Trophoblast cell (in vitro differentiated cells and primary cell): ENCODE results near the gene PDXP.
A peak's percentile ranks its signal among the peaks of the same experiment; 100 is the strongest.

Experiments
- DNase-seq, 2 donors: peaks; one replicate each; pipeline ENCODE4 v3.0.0-alpha.2; 2016
- H2AFZ ChIP-seq: 2 replicates; pipeline ENCODE4 v1.6.1; 2013; ENCODE audit warnings: low read length, moderate library complexity, mild to moderate bottlenecking; ENCODE audit not compliant: insufficient read depth, poor library complexity
- H2AK5ac ChIP-seq: 2 replicates; pipeline ENCODE4 v1.6.1; 2013; ENCODE audit warnings: mild to moderate bottlenecking, low read length
- H2BK120ac ChIP-seq: 2 replicates; pipeline ENCODE4 v1.6.1; 2013; ENCODE audit warnings: low read length, mild to moderate bottlenecking, moderate library complexity; ENCODE audit not compliant: insufficient read depth, poor library complexity
- H2BK12ac ChIP-seq: 2 replicates; pipeline ENCODE4 v1.6.1; 2013; ENCODE audit warnings: mild to moderate bottlenecking, low read length, moderate library complexity
- H2BK5ac ChIP-seq: 2 replicates; pipeline ENCODE4 v1.6.1; 2013; ENCODE audit warnings: low read length, low read depth, moderate library complexity, mild to moderate bottlenecking; ENCODE audit not compliant: poor library complexity
- H3K14ac ChIP-seq: 2 replicates; pipeline ENCODE4 v1.6.1; 2013; ENCODE audit warnings: mild to moderate bottlenecking, low read length
- H3K18ac ChIP-seq: 2 replicates; pipeline ENCODE4 v1.6.1; 2013; ENCODE audit warnings: mild to moderate bottlenecking, low read length
- H3K23ac ChIP-seq: 2 replicates; pipeline ENCODE4 v1.6.1; 2013; ENCODE audit warnings: low read length
- H3K27ac ChIP-seq: 2 replicates; pipeline ENCODE4 v1.5.1; 2013; ENCODE audit warnings: low read depth, mild to moderate bottlenecking, inconsistent platforms, low read length, moderate library complexity
- H3K27me3 ChIP-seq: 2 replicates; pipeline ENCODE4 v1.6.1; 2013; ENCODE audit warnings: inconsistent platforms, mild to moderate bottlenecking, low read length, moderate library complexity; ENCODE audit not compliant: insufficient read depth
- H3K36me3 ChIP-seq, 2 experiments: 1 replicate in 1 of 2; 2 replicates in 1 of 2; pipeline ENCODE4 v1.6.1; 2013; ENCODE audit warnings: low read length in 2 of 2, mild to moderate bottlenecking in 2 of 2, moderate library complexity in 1 of 2; ENCODE audit not compliant: insufficient read depth in 2 of 2, control insufficient read depth in 1 of 2
- H3K4ac ChIP-seq: 2 replicates; pipeline ENCODE4 v1.6.1; 2013; ENCODE audit warnings: low read depth, mild to moderate bottlenecking, low read length, moderate library complexity
- H3K4me1 ChIP-seq, 2 experiments: 1 replicate in 1 of 2; 2 replicates in 1 of 2; pipeline ENCODE4 v1.6.1; 2013; ENCODE audit warnings: low read length in 2 of 2, mild to moderate bottlenecking in 2 of 2, moderate library complexity in 1 of 2; ENCODE audit not compliant: insufficient read depth in 2 of 2, control insufficient read depth in 1 of 2
- H3K4me2 ChIP-seq: 2 replicates; pipeline ENCODE4 v1.6.1; 2013; ENCODE audit warnings: inconsistent platforms, mild to moderate bottlenecking, low read length, moderate library complexity
- H3K4me3 ChIP-seq: 2 replicates; pipeline ENCODE4 v1.5.1; 2013; ENCODE audit warnings: mild to moderate bottlenecking, low read depth, low read length, inconsistent platforms
- H3K79me1 ChIP-seq: one replicate; pipeline ENCODE4 v1.6.1; 2013; ENCODE audit warnings: low read length
- H3K79me2 ChIP-seq: 2 replicates; pipeline ENCODE4 v1.6.1; 2013; ENCODE audit warnings: low read length, mild to moderate bottlenecking; ENCODE audit not compliant: control insufficient read depth, insufficient read depth, poor library complexity
- H3K9ac ChIP-seq: 2 replicates; pipeline ENCODE4 v1.6.1; 2013; ENCODE audit warnings: mild to moderate bottlenecking, low read length
- H3K9me3 ChIP-seq: 2 replicates; pipeline ENCODE4 v1.6.1; 2013; ENCODE audit warnings: low read depth, mild to moderate bottlenecking, control low read depth, inconsistent platforms, low read length; ENCODE audit not compliant: insufficient read depth
- H4K12ac ChIP-seq: 2 replicates; pipeline ENCODE4 v1.6.1; 2013; ENCODE audit warnings: low read depth, mild to moderate bottlenecking, low read length, moderate library complexity
- H4K8ac ChIP-seq: 2 replicates; pipeline ENCODE4 v1.6.1; 2013; ENCODE audit warnings: low read depth, mild to moderate bottlenecking, low read length, moderate library complexity
- H4K91ac ChIP-seq: one replicate; pipeline ENCODE4 v1.6.1; 2013; ENCODE audit warnings: low read depth, mild to moderate bottlenecking, low read length, moderate library complexity
- WGBS: extraction: QIAGEN DNeasy Blood & Tissue Kit; methylation state at CpG from one replicate; pipeline ENCODE4 v1.1.7; 2013; ENCODE audit warnings: missing lambda C conversion rate; ENCODE audit not compliant: insufficient read length, insufficient coverage; ENCODE audit errors: extremely low coverage; 5-methylcytosine and 5-hydroxymethylcytosine counted together

Gene PDXP

GRCh38 chr22:37686002-37686982 is 27.8 kb downstream of the PDXP start, which contains the start of gene NOL12:
Gene NOL12 (plus strand): TSS chr22:37686343. CDS start chr22:37686393, 50 bp downstream.
- Histone ChIP-seq H3K4ac (peak within 1 kb of the TSS; percentile 18), H4K8ac (peak within 1 kb of the TSS; percentile 99), H2AK5ac (peak within 1 kb of the TSS; percentile 22), H2BK120ac (peak within 1 kb of the TSS; percentile 75), H4K91ac (peak within 1 kb of the TSS; percentile 62), H3K9me3 (no peaks in the 10 kb centered on the region), H3K27ac (peak within 1 kb of the TSS; percentile 30), H3K79me1 (peaks cover 8% of the 10 kb centered on the region), H2BK12ac (no peak within 1 kb of the TSS), H2AFZ (peak within 1 kb of the TSS; percentile 97), H2BK5ac (peak within 1 kb of the TSS; percentile 70), H3K23ac (no peak within 1 kb of the TSS), H3K14ac (peak within 1 kb of the TSS; percentile 93), H3K4me1 (peaks cover 0 to 3% of the 10 kb centered on the region in 2 experiments), H3K4me2 (peak within 1 kb of the TSS; percentile 62), H3K27me3 (no peaks in the 10 kb centered on the region), H3K36me3 (peaks cover 23 to 24% of the 10 kb centered on the region in 2 experiments), H4K12ac (peak within 1 kb of the TSS; percentile 47), H3K18ac (peak within 1 kb of the TSS; percentile 87), H3K9ac (peak within 1 kb of the TSS; percentile 35), H3K4me3 (peak within 1 kb of the TSS; percentile 87), H3K79me2 (peaks cover 5% of the 10 kb centered on the region)
- DNase-seq = peak; percentile 82 to 92
- no CpG with 5 or more reads among the region's 62 CpGs for WGBS

GRCh38 chr22:37690407-37690806 is 31.9 kb downstream of the PDXP start:
- Histone ChIP-seq H3K79me2 (peaks cover 5% of the 10 kb centered on the region), H3K4me3 (peak overlapping the region; percentile 41), H3K36me3 (peaks cover 39 to 43% of the 10 kb centered on the region in 2 experiments), H4K91ac (no peak overlapping the region), H3K23ac (no peak overlapping the region), H3K79me1 (peaks cover 8% of the 10 kb centered on the region), H3K9ac (no peak overlapping the region), H2AFZ (no peak overlapping the region), H3K9me3 (no peaks in the 10 kb centered on the region), H2BK5ac (no peak overlapping the region), H2AK5ac (no peak overlapping the region), H3K4me2 (no peak overlapping the region), H3K4me1 (peaks cover 0 to 3% of the 10 kb centered on the region in 2 experiments), H3K4ac (no peak overlapping the region), H4K12ac (no peak overlapping the region), H2BK120ac (no peak overlapping the region), H3K27me3 (no peaks in the 10 kb centered on the region), H3K14ac (no peak overlapping the region), H2BK12ac (no peak overlapping the region), H3K27ac (no peak overlapping the region), H4K8ac (no peak overlapping the region), H3K18ac (no peak overlapping the region)
- no peak for DNase-seq
- no CpG with 5 or more reads among the region's 7 CpGs for WGBS

DNA sequence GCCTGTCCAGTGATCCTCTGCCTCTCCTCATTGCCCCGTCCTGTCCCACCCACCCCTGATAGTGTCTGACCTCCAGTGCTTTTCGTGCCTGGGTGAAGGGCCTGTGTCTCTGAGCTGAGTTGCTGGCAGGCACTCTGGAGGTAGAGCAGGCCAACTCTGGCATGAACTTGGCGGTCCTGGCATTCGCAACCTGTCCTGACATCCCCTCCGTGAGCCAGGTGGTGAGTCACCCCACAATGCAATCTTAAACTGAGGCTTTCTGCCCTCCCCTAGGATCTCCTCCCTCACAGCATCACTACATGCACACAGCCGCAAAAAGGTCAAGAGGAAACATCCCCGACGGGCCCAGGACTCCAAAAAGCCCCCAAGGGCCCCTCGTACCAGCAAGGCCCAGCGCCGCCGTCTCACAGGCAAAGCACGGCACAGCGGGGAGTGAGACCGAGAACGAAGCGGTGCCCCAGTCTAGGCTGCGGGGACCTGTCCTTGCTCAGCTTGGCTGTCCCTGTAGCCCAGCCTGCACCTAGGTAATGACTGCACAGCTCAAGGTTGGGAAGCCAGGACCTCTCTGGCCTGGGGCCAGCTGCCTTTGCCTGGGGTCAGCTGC is 32.5 kb downstream of the PDXP start:
- H3K4me2 ChIP-seq = no peak overlapping the region
- no CpG with 5 or more reads among the region's 18 CpGs for WGBS
- H3K4me1 ChIP-seq = peaks cover 0 to 3% of the 10 kb centered on the region in 2 experiments
- H4K8ac ChIP-seq = no peak overlapping the region
- no peak overlapping the region for H3K14ac ChIP-seq
- no peak overlapping the region for H2AK5ac ChIP-seq
- no peak overlapping the region for H3K18ac ChIP-seq
- peaks cover 6% of the 10 kb centered on the region for H3K79me1 ChIP-seq
- H2BK12ac ChIP-seq = no peak overlapping the region
- H3K23ac ChIP-seq = no peak overlapping the region
- no peak overlapping the region for H3K4me3 ChIP-seq
- no peaks in the 10 kb centered on the region for H3K27me3 ChIP-seq
- H2BK120ac ChIP-seq = no peak overlapping the region
- H3K27ac ChIP-seq = no peak overlapping the region
- no peaks in the 10 kb centered on the region for H3K9me3 ChIP-seq
- no peak for DNase-seq
- no peak overlapping the region for H4K12ac ChIP-seq
- no peak overlapping the region for H3K4ac ChIP-seq
- no peak overlapping the region for H2BK5ac ChIP-seq
- peaks cover 39 to 43% of the 10 kb centered on the region in 2 experiments for H3K36me3 ChIP-seq
- H4K91ac ChIP-seq = no peak overlapping the region
- no peak overlapping the region for H3K9ac ChIP-seq
- H2AFZ ChIP-seq = no peak overlapping the region
- peaks cover 5% of the 10 kb centered on the region for H3K79me2 ChIP-seq

DNA sequence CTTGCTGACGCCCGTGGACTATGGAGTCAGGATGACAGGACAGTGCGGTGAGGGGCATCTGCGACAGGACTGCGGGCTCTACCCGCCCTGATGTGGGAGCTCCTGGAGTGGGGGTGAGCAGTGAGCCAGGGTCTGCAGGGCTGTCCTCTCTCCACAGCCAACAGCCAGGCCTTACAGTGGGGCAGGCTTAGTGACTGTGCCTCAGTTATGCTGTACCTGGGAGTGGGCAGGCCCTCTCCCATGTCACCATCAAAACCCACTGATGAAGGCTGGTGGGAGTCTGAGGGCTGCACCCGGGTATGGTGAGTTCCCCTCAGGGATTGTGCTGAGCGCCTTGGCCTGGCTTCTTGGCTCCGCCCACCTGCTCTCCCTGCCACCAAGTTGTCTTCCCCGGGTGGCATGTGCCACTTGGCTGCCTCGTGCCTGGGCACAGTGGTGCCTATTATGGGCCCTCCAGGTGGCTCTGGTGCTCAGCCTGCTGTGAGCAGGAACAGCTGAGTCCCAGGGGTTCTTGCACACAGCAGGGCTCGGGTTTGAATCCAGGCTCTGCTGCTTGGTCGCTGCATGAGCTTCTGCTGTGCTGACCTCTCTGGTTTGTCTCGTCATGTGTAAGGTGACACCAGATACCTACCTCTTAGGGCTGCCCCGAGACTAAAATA is 34.2 kb downstream of the PDXP start:
- no CpG with 5 or more reads among the region's 15 CpGs for WGBS
- no peak overlapping the region for H3K18ac ChIP-seq
- H3K27me3 ChIP-seq = no peaks in the 10 kb centered on the region
- H3K4me3 ChIP-seq = no peak overlapping the region
- no peak overlapping the region for H4K12ac ChIP-seq
- no peak overlapping the region for H4K91ac ChIP-seq
- peaks cover 39 to 43% of the 10 kb centered on the region in 2 experiments for H3K36me3 ChIP-seq
- H3K14ac ChIP-seq = no peak overlapping the region
- no peak overlapping the region for H2AK5ac ChIP-seq
- H2BK5ac ChIP-seq = no peak overlapping the region
- no peak overlapping the region for H2AFZ ChIP-seq
- no peak overlapping the region for H3K4me2 ChIP-seq
- no peaks in the 10 kb centered on the region for H3K9me3 ChIP-seq
- no peaks in the 10 kb centered on the region for H3K79me2 ChIP-seq
- H3K27ac ChIP-seq = no peak overlapping the region
- no peak overlapping the region for H4K8ac ChIP-seq
- no peak overlapping the region for H3K23ac ChIP-seq
- no peak overlapping the region for H2BK12ac ChIP-seq
- DNase-seq = no peak
- H3K79me1 ChIP-seq = no peaks in the 10 kb centered on the region
- no peak overlapping the region for H3K9ac ChIP-seq
- H3K4ac ChIP-seq = no peak overlapping the region
- peaks cover 6 to 7% of the 10 kb centered on the region in 2 experiments for H3K4me1 ChIP-seq
- no peak overlapping the region for H2BK120ac ChIP-seq
